ENCODE data around the gene PIK3R5.

- TF ChIP-seq EGR1 (IDR thresholded peaks at IDR 0.05) (no peak), CREB1 (IDR thresholded peaks at IDR 0.05; ENCODE audit: low read depth) (no peak), TEAD4 (IDR thresholded peaks at IDR 0.05) (no peak), MAX (IDR thresholded peaks at IDR 0.05) (no peak), REST (IDR thresholded peaks at IDR 0.05; ENCODE audit: low read depth) (no peak), TCF12 (IDR thresholded peaks at IDR 0.05; ENCODE audit: low read depth) (no peak), EP300 (IDR thresholded peaks at IDR 0.05; ENCODE audit: borderline replicate concordance) (no peak), RAD21 (IDR thresholded peaks at IDR 0.05; ENCODE audit: low read depth) (no peak), NFIC (IDR thresholded peaks at IDR 0.05) (no peak)
Measured at GRCh38 chr17:8956465-8956902, 9.0 kb downstream of the PIK3R5 start.

Data from Ishikawa (cell line).